Activated CD4-positive, alpha-beta memory T cell treated with anti-CD3 and anti-CD28 coated beads, Interleukin-2, amount 10 ng/mL, durations not matched to agents 7 days and 5 days (primary cell): ENCODE data around the gene SORCS2. TPM values are rescaled to one million over a fixed set of nuclear protein-coding genes. Genes with fewer than 3 reads are reported as not detected.

Source experiments
- CTCF ChIA-PET: fragments of 350-600 bp; sonication (Branson Sonifier 250); formaldehyde crosslinking; loops from one replicate; lab custom pipeline; 2021; ENCODE audit warnings: antibody characterized with exemption, inconsistent platforms; lab: Charles Lee
- POLR2A ChIA-PET: fragments of 350-600 bp; sonication (Branson Sonifier 250); formaldehyde crosslinking; loops from one replicate; lab custom pipeline; 2021; ENCODE audit warnings: antibody characterized with exemption; lab: Charles Lee
- DNase-seq: peaks from one replicate; pipeline ENCODE4 v3.0.0-alpha.2; 2020
- H3K27ac Mint-ChIP-seq: one replicate; pipeline ENCODE4 v1.8.0; 2021; ENCODE audit warnings: mild to moderate bottlenecking, mixed read lengths
- H3K27me3 Mint-ChIP-seq: one replicate; pipeline ENCODE4 v1.8.0; 2021; ENCODE audit warnings: mixed read lengths
- H3K36me3 Mint-ChIP-seq: one replicate; pipeline ENCODE4 v1.8.0; 2021; ENCODE audit warnings: low read depth, mixed read lengths
- H3K4me1 Mint-ChIP-seq: one replicate; pipeline ENCODE4 v1.8.0; 2021; ENCODE audit warnings: mixed read lengths
- H3K4me3 Mint-ChIP-seq: one replicate; pipeline ENCODE4 v1.8.0; 2021; ENCODE audit warnings: mild to moderate bottlenecking, mixed read lengths
- H3K9me3 Mint-ChIP-seq: one replicate; pipeline ENCODE4 v1.8.0; 2021; ENCODE audit warnings: mixed read lengths
- total RNA-seq, 2 experiments: library from RNA; stranded (reverse); gene quantifications; one replicate each; pipeline ENCODE4 v1.2.3, GENCODE V29; 2021

Gene SORCS2
- total RNA-seq, 2 experiments from 2014 or later = 0.10 to 0.18 TPM

GRCh38 chr4:7708981-7709380, 516.6 kb downstream of the SORCS2 start:
- no peaks in the 10 kb centered on the region for H3K9me3 Mint-ChIP-seq
- no peak overlapping the region for H3K4me3 Mint-ChIP-seq
- H3K27ac Mint-ChIP-seq = no peak overlapping the region
- POLR2A ChIA-PET = no interaction called here
- CTCF ChIA-PET = no interaction called here
- H3K4me1 Mint-ChIP-seq = no peaks in the 10 kb centered on the region
- H3K27me3 Mint-ChIP-seq = no peaks in the 10 kb centered on the region
- H3K36me3 Mint-ChIP-seq = no peaks in the 10 kb centered on the region
- DNase-seq = no peak

DNA sequence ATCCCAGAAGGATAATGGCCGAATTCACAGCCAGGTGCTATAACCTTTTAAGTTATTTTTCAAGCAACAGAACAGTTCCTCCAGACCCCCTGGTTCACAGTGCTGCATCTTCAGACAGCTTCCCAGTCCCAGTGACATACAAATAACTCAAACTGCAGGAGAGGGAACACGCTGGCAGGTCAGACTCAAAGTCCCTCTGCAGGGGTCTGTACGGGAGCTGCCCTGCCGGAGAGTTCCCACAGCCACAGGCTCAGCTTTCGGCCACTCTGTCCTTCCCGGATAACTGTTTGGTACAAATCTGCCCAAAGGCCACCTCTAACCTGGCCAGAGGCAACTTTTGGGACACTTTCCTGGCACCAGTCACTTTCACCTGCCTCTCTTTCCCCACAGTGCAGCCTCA, 517.1 kb downstream of the SORCS2 start:
- H3K9me3 Mint-ChIP-seq = no peaks in the 10 kb centered on the region
- H3K4me1 Mint-ChIP-seq = no peaks in the 10 kb centered on the region
- CTCF ChIA-PET = no interaction called here
- no peaks in the 10 kb centered on the region for H3K27me3 Mint-ChIP-seq
- no peak overlapping the region for H3K4me3 Mint-ChIP-seq
- no peaks in the 10 kb centered on the region for H3K36me3 Mint-ChIP-seq
- DNase-seq = no peak
- H3K27ac Mint-ChIP-seq = no peak overlapping the region
- POLR2A ChIA-PET = no interaction called here

DNA sequence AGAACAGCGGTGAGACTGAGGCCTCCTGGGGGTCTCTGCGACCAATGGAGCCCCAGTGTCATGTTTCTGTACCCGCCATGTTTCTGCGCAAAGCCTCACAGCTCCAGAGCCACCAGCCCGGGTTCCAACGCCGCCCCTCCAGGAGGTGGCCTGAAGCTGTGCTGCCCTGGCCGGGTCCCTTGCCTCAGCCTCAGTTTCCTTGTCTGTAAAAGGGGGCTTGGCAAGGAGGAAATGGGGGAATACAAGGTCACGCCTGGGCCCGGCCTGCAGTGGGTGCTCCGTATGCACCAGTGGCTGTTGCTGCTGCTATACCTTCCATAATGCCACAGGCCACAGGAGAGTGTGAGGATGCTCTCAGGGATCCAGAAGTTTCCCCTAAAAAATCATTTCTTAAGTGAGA, 517.8 kb downstream of the SORCS2 start:
- H3K27ac Mint-ChIP-seq = no peak overlapping the region
- no peaks in the 10 kb centered on the region for H3K4me1 Mint-ChIP-seq
- H3K36me3 Mint-ChIP-seq = no peaks in the 10 kb centered on the region
- ChIA-PET POLR2A (no interaction called here), CTCF (no interaction called here)
- no peaks in the 10 kb centered on the region for H3K27me3 Mint-ChIP-seq
- H3K9me3 Mint-ChIP-seq = no peaks in the 10 kb centered on the region
- DNase-seq = no peak
- H3K4me3 Mint-ChIP-seq = no peak overlapping the region

DNA sequence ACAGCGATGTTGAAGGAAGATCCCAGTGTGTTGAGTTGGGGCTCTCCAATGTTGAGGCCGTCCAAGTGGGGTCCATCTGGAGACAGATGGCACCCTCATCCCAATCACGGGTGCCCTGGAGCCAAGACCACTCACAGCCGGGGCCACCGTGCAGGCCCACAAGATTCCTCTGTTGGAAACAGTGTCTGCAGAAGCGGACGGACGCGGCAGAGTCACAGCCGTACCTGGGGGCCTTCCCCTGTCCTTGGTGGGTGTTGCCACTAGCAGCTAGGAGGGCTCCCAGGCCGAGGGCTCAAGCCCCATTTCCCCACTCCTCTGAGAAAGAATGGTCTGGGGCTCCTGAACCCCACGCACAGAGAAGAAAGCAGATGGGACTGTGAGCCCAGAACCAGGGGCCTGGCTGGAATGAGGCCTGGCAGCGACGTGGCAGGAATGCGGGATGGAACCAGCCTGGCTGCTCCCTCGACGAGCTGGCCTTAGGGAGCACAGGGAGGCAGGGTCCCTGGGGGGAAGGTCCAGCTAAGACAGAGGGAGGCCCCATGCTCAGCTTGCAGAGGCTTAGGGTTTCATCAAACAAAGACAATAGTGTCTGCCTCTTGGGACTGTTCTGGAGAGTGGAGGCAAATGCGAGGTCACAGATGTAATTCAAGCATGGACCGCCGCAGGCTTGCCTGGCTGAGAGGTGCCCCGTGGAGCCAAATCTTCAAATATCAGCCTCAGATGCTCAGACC, 518.4 kb downstream of the SORCS2 start:
- POLR2A ChIA-PET = no interaction called here

DNA sequence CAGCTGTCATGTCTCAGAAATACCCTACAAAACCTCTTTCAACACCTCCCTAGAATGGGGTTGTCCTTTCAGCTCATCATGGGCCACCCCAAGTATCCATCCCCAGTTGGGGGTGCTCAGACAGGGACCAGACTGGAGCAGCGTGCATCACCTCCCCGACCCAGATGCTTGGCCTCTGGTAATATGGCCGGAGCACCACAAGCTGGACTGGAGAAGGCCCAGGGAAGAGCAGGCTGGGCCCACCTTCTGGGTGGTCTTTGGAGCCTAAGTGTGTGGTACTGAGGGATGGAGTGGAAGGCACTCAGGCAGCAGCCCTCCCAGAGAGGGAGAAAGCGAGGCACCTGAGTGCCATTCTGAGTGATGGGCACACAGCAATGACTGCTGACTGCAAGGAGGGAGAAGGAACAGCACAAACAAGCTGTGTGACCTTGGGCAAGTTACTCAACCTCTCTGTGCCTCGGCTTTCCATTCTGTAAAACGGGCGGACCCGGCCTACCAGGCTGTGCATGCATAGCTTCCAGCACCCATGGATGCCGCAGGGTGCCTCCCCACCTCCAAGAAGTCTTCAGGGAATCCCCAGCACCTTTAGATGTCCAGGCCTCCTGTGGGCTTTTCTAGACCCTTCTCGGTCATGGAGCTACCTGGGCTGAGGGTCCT, 519.1 kb downstream of the SORCS2 start:
- Mint-ChIP-seq H3K27me3 (no peaks in the 10 kb centered on the region), H3K4me3 (no peak overlapping the region), H3K4me1 (no peaks in the 10 kb centered on the region), H3K36me3 (no peaks in the 10 kb centered on the region), H3K27ac (no peak overlapping the region), H3K9me3 (no peaks in the 10 kb centered on the region)
- ChIA-PET POLR2A (no interaction called here), CTCF (no interaction called here)
- DNase-seq = no peak

More for the DNA sequence above, 518.4 kb downstream of the SORCS2 start:
- Mint-ChIP-seq H3K27me3 (no peaks in the 10 kb centered on the region), H3K27ac (no peak overlapping the region), H3K4me3 (no peak overlapping the region), H3K4me1 (no peaks in the 10 kb centered on the region), H3K9me3 (no peaks in the 10 kb centered on the region), H3K36me3 (no peaks in the 10 kb centered on the region)
- CTCF ChIA-PET = no interaction called here
- DNase-seq = no peak

DNA sequence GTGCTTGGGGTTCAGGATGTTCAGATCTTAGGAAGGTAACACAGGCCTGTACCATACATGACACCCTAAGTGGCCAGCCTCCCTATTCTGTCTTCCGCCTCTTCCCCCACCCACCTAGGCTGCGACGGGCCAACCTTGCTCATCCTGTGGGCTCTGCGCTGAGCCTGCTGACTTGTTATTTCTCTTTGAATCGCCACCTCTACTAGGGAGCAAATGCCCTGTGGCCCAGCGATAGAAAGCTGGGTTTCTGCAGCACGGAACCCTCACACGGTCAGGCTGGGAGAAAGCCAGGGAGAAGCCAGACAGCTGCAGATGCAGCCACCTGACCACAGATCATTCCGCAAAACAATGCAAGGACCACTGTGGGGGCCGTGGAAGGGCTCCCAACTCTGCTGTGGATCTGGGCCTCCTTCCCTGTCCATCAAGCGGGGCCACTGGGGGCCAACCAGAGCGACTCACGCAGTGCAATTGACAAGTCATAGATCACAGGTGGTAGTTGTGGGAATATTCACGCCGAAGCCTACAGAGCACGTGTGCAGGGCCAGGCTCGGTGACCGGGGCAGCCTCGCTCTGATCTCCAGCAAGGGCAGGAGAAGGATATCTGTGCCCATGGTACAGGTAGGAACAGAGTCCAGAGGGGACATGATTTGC, 519.8 kb downstream of the SORCS2 start:
- Mint-ChIP-seq H3K4me3 (no peak overlapping the region), H3K4me1 (no peaks in the 10 kb centered on the region), H3K9me3 (no peaks in the 10 kb centered on the region), H3K27ac (no peak overlapping the region), H3K27me3 (peaks cover 1% of the 10 kb centered on the region), H3K36me3 (no peaks in the 10 kb centered on the region)
- ChIA-PET POLR2A (no interaction called here), CTCF (no interaction called here)
- DNase-seq = no peak

DNA sequence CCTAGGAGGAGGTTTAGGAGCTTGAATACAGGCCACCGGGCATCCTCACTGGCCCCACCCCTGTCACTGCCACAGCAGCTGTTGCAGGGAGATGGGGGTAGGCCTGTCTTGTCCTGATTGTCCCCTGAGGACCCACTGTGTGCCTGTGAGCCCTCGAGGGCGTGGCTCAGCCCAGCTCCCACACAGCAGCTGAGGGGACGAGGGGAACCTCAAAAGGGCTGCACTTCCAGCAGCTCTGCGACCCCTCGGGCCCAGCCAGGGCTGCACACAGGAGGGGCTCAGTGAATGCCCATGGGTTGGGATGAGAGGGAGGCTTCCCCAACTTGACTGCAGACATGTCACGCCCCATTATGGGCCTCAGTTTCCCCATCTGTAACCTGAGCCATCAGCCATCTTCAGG, 521.4 kb downstream of the SORCS2 start:
- no peaks in the 10 kb centered on the region for H3K9me3 Mint-ChIP-seq
- H3K27ac Mint-ChIP-seq = no peak overlapping the region
- no peak for DNase-seq
- no peak overlapping the region for H3K4me3 Mint-ChIP-seq
- H3K27me3 Mint-ChIP-seq = peaks cover 3% of the 10 kb centered on the region
- H3K36me3 Mint-ChIP-seq = no peaks in the 10 kb centered on the region
- ChIA-PET POLR2A (no interaction called here), CTCF (no interaction called here)
- no peaks in the 10 kb centered on the region for H3K4me1 Mint-ChIP-seq

- CTCF ChIA-PET = no interaction called here
- Mint-ChIP-seq H3K9me3 (no peaks in the 10 kb centered on the region), H3K36me3 (no peaks in the 10 kb centered on the region), H3K4me1 (no peaks in the 10 kb centered on the region), H3K27ac (no peak overlapping the region), H3K27me3 (peaks cover 3% of the 10 kb centered on the region), H3K4me3 (no peak overlapping the region)
- DNase-seq = no peak
- POLR2A ChIA-PET = no interaction called here
Measured at GRCh38 chr4:7714176-7714575, 521.8 kb downstream of the SORCS2 start.

DNA sequence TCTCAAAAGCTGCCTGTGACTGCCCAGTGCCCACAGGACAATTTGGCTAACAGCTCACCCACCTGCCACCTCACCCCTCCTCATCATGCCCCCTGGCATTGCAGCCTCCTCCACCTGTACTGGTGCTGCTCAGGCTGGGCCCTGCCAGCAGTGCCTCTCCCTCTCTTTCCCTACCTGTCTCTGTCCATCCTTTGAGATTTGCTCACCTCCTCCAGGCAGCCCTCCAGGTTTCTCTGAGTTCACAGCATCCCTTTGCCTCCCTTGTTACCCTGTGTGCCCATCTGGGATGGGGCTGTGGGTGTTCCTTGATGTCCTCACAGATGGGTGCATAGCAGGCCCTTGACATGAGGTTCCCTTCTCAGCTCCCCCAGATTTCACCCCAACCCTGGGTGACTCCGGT, 522.4 kb downstream of the SORCS2 start:
- Mint-ChIP-seq H3K36me3 (no peaks in the 10 kb centered on the region), H3K9me3 (no peaks in the 10 kb centered on the region), H3K27ac (no peak overlapping the region), H3K4me3 (no peak overlapping the region), H3K27me3 (peaks cover 4% of the 10 kb centered on the region), H3K4me1 (no peaks in the 10 kb centered on the region)
- DNase-seq = no peak
- ChIA-PET POLR2A (no interaction called here), CTCF (no interaction called here)

DNA sequence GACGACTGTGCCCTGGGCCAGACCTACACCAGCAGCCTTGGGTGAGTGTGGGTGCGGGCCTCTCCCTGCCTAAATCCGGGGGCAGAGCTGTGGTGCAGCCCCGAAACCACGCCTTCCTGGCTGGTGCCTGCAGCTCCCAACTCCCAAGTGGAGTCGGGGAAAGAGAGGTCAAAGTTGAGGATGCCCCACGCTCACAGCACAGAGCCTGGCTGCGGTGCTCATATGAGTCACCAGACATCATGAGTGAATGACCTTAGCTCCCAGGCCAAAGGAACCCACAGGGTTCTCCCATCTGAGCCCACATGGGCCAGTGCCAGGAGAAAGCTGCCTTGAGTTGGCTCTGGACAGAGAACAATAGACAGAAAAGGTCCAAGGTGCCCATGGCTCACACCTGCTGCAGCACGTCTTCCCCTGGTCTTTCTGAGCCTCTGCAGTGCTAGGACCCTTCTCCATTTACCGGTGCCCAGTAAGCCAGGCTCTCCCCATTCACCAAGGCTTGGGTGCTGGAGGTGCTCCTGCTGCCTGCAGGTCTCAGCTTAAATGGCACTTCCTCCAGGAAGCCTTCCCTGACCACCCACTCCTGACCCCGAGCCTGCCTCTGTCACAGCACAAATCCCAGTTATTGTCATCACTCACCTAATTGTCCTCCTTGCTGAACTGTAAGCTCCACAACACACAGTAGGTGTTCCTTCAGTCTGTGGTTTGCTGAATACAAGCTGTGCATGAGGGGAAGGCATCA, 523.1 kb downstream of the SORCS2 start:
- no peak overlapping the region for H3K4me3 Mint-ChIP-seq
- H3K27me3 Mint-ChIP-seq = peaks cover 7% of the 10 kb centered on the region
- no peaks in the 10 kb centered on the region for H3K9me3 Mint-ChIP-seq
- CTCF ChIA-PET = no interaction called here
- no peak overlapping the region for H3K27ac Mint-ChIP-seq
- DNase-seq = no peak
- H3K36me3 Mint-ChIP-seq = no peaks in the 10 kb centered on the region
- no peaks in the 10 kb centered on the region for H3K4me1 Mint-ChIP-seq
- POLR2A ChIA-PET = no interaction called here

GRCh38 chr4:7716010-7716721, 523.8 kb downstream of the SORCS2 start:
- no peaks in the 10 kb centered on the region for H3K9me3 Mint-ChIP-seq
- POLR2A ChIA-PET = no interaction called here

DNA sequence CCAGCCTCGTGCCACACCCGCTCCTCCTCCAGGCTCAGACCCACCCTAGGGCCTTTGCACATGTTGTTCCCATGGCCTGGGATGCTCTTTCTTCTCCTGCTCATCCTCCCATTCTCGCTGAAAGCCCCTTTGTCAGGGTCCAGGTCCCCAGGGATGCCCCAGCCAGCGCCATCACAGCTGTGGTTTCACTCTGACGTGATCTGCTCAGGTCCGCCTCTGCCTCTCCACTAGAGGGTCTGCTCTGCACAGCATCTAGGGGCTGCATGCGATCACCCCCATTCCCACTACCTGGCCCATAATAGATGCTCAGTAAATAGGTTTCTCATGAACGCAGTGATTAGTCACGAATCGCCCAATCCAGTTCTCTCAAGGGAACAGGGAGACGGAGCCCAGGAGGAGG, 524.8 kb downstream of the SORCS2 start:
- Mint-ChIP-seq H3K27ac (no peak overlapping the region), H3K27me3 (peaks cover 10% of the 10 kb centered on the region), H3K9me3 (no peaks in the 10 kb centered on the region), H3K4me3 (no peak overlapping the region), H3K36me3 (no peaks in the 10 kb centered on the region), H3K4me1 (no peaks in the 10 kb centered on the region)
- CTCF ChIA-PET = no interaction called here
- DNase-seq = no peak
- POLR2A ChIA-PET = no interaction called here

More at GRCh38 chr4:7716010-7716721, 523.8 kb downstream of the SORCS2 start:
- Mint-ChIP-seq H3K36me3 (no peaks in the 10 kb centered on the region), H3K27ac (no peak overlapping the region), H3K4me1 (no peaks in the 10 kb centered on the region), H3K27me3 (peaks cover 10% of the 10 kb centered on the region), H3K4me3 (no peak overlapping the region)
- DNase-seq = no peak
- CTCF ChIA-PET = no interaction called here
